Hematopoietic multipotent progenitor cell treated with erythropoietin and hydrocortisone succinate and interleukin-3 and kit ligand, for 4 days (in vitro differentiated cells): ENCODE data around the gene CDH4.

Experiments
- DNase-seq: peaks from one replicate; pipeline ENCODE4 v3.0.0-alpha.2; 2015

CDH4 gene

DNA sequence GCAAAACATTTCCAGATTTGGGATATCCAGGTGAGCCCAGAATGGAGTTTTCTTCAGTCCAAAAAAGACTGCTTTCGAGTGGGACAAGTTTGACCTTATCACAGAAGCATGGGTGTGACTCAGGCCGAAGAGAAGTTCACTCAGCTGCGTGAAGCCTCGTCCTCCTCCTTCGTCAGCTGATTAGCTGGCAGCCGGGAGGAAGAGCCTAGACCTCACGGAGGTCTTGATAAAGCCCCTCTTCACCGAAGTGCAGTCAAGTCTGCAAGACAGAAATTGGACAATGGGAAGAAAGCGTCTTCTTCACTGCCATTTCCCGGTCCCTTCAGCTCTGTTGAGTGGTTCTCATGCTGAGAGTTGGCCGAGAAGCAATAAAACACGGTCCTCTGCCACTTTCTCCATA lies 449.7 kb downstream of the CDH4 start:
- DNase-seq, result no peak

DNA sequence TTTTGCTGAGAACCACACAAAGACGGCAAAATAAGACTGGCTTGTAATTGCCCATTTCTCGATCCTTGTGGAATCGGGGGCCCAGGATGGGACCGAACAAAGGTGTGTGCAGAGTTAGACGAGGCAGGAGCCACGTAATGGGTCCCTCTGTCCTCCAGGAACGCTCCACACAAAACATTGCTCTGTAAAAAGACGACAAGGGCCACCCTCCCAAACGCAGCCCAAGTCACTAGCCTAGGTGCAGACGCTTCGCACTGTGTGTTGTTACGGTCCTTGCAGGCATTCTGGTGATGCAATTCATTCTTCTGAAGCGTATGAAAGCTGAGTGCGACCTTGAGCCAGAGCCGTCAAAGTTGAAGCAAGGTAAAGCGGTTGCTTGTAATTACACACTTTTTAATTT lies 450.2 kb downstream of the CDH4 start:
- DNase-seq, result no peak

DNA sequence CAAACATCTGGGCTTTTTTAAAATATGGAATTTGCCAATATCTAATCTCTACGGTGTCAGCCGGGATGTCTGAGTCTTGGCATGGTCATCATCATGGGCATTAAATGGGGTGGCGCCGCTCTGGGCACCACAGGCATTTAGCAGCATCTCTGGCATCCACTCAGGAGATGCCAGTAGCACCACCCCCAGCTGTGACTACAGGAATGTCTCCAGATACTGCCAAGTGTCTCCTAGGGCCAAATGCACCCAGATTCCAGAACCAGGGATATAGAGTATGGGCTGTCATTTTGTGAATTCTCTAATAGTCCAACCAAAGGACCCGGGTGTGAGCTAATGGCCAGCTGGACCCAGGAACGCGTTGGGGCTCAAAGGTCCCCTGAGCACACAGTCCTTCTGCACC lies 452.6 kb downstream of the CDH4 start:
- DNase-seq, result no peak

DNA sequence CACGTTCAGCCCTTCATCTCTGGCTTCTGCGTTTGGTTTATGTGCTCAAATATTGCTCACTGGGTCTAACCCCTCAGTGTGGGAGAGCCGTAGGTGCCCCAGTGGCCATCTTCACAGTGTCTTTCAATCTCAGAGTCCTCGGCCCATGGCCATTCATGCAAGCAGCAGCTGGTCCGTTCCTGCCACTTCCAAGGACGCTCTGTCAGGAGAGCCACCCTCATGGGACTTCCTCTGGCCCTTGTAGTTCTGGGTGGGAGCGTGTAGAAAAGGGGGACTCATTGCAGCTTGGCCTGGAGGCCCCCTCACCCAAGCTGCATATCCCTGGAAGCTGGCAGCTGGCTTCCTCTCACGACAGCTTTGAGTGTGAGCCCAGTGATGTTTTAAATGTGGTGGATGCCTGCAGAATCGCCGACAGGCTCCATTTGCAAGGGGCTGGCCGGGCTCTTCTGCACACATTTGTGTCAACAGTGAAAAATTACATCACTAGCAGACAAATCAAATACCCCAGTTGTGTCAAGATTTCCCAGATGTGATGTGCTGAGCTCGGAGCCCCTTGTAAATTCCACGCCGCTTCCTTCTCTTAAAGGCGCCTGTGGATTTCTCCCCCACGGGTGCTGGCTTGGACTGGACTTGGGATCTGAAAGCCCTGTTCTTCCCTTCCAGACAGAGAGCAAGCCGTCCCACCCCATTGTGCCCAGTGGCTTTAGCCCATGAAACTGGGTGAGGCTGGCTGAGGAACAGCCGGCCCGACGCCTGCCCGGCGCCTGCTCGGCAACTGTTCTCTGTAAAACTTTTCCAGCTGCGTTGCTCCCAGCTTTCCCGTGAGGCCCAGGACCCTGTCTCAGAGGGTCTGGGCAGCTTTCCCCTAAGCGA lies 453.6 kb downstream of the CDH4 start:
- DNase-seq, result no peak

DNA sequence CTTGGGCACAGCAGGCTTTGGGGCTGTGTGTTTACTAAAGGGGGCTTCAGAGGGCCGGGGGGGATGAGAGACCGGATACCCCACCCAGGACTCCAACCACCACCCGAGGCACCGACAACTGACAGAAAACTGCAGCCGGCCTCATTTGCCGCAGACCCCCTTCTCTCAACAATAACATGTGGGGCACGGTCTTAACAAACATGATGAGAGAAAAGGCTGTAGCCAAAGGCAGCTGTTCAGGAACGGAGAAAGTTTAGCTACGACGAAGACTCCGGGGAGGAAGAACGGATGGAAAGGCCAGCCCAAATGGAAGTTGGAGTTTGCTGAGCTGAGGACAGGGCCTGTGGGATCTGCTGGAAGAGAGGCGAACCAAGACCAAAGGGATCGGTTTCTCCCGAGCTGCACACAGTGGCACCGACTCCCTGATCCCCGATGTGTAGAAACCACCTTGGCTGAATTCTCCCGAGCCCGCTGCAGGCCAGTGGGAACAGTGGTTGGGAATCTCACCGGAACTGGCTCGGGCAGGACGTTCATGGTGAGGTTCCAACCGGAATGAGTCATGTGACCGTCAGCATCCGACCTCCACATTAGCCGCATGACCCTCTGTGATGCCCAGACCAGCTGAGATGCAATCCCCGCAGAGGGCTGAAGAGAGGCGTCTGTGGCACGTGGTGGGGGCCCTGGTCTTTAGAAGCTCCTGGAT lies 454.3 kb downstream of the CDH4 start:
- no peak for DNase-seq

DNA sequence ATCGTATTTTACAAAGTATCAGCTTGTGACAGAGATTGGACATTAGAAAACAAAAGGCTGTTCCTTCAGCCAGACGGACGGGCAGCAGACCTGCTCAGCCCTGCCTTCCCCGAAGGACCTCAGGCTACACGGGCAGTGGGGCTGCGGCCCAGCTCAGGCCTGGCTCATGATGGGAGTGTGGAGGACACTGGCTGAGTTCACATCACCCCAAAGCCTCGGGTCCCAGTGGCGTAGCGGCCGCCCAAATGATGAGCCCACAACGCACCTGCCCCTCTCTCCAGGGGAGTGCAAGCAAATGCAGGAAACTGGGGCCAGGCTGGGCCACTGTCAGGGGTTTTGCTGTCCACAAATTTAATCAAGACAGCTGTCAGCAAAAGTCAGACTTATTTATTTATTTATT lies 456.8 kb downstream of the CDH4 start:
- DNase-seq, result no peak

DNA sequence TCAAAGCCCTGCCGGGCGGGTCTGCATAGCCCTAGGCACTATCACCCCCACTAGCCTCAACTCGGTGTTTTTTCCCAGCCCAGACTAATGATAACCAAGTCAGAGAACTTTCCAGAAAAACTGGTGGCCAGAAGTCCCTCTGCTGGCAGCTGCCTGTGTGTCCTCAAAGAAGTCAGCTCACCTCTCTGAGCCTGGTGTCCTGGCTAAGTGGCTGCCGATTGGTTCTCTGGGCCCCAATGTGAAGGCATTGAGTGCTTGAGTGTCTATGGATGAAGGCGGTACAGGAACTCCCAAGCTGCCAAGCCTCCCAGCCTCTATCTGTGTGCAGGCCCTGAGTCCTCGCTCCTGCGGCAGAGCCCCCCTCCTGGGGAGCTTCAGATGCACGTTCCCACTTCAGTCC lies 458.0 kb downstream of the CDH4 start:
- DNase-seq, result no peak

DNA sequence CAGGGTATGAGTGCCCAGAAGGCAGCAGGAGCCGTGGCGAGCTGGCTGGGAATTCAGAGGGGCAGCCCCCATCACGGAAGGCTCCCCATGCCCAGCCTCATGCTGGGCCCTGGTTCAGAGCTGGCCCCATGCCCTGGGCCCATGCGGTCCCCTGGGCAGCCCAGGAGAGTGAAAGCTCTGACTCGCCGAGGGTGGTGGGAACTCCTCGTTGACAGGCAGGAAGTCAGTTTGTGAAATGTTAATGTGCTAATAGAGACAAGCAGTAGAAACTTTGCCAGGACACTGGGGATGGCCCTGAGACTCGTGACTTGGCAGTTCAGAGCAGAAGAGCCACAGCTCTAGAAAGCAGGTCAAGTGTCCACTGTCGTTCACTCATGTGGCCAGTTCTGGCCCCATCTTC lies 460.6 kb downstream of the CDH4 start:
- peak; percentile 3 for DNase-seq

DNA sequence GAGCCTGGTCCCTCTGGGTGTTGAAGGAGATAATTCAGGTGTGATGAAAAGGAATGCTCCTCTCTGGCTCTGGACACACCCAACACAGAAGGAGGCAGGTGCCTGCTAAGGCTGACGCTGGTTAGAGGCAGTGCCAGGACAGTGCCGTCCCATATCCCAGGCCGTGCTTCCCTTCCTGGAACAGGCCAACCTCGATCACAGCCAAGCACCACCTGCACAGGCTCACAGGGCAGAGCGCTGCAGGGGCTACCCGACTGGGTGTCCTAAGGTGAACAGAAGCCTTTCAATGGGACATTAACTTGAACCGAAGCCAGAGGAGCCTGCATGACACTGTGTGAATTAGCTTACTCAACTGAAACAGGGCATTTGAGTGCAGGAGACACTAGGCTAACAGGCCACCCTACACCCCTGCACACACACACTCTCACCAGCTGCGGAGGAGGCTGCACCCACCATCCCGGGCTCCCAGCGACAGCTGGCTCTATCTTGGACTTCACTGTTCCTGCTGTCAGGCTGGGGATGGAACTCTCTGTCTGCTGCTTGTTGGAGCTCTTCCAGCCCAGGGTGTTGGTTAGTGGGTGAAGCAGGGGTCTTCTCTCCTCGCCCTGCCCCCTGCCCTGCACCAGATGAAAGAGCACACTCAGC lies 466.4 kb downstream of the CDH4 start:
- no peak for DNase-seq

DNA sequence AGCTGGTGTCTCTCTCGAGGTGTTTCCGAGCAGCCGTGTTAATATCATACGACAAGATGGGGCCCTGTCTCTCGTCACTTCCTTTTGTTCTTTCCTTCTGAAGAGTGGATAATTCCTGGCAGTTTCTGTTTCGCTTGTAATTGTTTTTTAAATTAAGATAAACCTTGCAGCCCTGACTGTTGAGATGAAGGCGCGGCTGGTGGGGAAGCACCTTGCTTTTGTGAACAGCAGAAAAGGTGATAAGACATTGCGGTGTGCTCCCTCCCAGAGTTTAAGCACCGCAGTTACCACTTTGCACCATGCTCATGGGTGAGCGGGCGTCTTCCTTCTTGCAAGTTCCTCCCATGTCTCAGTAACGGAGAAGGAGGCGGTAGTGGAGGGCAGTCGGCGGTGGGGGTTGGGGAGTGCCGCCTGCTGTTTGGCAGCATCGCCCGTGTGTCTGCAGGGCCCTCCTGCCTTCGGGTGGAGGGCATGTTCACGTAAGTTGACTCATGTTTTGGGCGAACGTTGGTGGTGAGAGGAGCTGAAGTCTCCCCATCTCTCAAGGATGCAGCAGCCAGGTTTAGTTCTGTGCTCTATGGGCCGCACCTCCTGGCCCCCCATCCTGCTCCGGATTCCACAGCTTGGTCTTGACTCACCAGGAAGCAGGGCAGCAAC lies 467.8 kb downstream of the CDH4 start:
- DNase-seq, result peak; percentile 78

DNA sequence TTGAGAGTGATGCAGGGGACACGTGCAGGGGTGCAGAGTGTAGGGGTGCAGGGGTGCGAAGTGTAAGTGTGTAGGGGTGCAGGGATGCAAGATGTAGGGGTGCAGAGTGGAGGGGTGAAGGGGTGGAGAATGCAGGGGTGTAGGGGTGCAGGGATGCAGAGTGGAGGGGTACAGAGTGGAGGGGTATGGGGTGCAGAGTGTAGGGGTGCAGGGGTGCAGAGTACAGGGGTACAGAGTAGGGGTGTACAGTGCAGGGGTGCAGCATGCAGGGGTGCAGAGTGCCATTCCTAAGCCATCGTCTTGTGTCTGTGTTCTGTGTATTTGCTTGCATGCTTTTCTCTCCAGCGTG lies 468.3 kb downstream of the CDH4 start:
- DNase-seq, result no peak

DNA sequence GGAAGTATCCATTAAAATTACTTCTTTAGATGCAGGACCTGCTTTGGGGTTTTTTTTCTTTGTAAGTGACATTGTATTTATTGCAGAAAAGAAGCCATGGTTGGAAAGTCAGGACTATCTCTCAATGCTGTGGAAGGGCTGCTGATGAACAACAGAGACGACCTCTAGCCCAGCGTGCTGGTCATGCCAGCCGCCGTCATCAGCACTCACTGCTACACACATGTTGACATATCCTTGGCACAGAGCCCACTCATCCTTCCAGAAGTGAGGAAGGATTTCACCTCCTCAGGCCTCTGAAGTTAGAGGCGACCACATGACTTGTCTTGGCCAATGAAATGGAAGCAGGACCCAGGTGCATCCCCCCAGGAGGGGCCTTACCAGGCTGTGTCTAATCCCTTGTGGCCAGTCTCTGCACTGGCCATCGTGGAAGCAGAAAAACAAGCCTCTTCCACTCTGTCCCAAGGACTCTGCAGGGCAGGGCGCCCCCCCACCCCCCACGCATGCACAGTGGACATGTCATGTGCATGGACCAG lies 470.2 kb downstream of the CDH4 start:
- DNase-seq, result no peak

DNA sequence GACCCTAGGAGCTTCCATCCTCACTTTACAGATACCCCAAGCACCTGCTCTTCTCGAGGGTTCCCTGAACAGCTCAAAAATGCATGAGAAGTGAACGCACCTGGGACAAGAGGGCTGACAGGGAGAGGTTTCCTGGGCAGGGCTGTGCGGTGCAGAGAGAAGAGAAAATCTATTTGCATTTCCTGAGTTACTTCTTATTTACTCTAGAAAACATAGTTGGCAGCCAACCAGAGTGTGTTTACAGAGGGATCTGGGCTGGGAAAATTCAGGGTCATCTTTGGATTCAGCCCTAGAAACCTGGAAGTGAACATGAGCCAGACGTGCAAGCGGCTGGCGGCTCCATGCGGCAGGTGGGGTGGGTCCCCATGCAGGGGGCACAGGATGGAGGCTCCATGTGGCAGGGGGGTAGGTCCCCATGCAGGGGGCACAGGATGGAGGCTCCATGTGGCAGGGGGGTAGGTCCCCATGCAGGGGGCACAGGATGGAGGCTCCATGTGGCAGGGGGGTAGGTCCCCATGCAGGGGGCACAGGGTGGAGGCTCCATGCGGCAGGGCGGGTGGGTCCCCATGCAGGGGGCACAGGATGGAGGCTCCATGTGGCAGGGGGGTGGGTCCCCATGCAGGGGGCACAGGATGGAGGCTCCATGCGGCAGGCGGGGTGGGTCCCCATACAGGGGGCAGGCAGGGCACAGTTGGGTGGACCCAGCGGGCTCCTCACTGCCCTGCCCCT lies 471.6 kb downstream of the CDH4 start:
- no peak for DNase-seq

DNA sequence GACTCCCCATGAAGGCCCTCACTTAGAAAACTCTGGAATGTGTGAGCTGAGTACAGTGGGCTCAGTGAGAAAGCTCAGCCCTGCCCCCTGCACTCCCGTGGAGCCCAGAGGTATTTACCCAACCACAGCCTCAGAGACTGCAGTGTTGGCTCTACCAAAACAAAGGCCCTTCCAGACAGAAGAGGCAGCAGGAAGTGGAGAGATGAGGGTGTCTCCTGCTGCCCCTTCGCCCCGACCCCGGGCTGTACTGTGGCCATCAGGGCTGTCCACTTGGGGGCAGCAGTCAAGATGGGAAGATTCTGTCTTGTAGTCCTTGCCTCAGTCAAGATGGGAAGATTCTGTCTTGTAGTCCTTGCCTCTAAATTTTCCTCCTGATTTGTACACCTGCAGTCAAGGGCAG lies 472.3 kb downstream of the CDH4 start:
- DNase-seq, result peak; percentile 13

DNA sequence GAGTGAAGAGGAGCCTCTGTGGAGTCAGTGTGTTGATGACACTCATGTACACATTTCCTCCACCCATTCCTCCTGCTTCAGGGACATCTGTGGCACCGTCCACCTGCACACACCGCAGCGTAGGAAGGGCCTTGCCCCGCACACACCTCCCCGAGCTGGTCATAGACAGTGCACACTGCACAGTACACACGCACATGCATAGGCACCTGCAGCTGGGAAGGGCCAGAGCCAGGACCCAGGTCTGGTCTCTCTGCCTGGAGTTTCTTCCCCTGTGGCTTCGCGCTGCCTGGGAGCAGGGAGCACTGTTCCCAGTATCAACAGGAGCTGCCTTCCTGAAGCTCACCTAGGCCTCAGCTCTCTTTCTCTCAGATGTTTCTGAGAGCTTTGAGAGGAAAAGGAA lies 473.1 kb downstream of the CDH4 start:
- no peak for DNase-seq

DNA sequence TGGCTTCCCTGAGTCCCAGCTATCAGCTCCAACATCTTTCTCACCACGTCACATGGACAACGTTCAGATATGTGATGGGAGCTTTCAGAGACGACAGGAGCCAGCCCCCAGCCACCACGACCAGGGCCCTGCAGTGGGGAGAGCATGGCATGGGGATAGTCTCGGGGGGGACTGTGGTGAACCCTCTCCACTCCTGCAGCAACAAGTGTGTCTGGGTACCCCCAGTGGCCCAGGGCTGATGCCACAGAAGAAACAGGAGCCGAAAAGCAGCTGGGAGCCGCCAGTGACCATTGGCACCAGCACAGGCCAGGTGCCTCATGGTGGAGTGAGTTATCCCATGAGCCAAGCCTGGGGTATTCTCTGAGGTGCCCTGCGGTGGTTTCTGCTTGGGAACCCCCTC lies 473.9 kb downstream of the CDH4 start:
- no peak for DNase-seq

DNA sequence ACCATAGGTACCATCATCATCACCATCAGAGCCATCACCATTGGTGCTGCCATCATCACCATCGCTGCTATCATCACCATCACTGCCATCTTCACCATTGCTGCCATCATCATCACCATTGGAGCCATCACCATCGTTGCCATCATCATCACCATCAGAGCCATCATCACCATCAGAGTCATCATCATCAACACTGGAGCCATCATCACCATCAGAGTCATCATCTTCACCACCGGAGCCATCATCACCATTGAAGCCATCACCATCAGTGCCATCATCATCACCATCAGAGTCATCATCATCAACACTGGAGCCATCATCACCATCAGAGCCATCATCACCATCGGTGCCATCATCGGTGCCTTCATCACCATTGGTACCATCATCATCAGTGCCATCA lies 474.9 kb downstream of the CDH4 start:
- no peak for DNase-seq

DNA sequence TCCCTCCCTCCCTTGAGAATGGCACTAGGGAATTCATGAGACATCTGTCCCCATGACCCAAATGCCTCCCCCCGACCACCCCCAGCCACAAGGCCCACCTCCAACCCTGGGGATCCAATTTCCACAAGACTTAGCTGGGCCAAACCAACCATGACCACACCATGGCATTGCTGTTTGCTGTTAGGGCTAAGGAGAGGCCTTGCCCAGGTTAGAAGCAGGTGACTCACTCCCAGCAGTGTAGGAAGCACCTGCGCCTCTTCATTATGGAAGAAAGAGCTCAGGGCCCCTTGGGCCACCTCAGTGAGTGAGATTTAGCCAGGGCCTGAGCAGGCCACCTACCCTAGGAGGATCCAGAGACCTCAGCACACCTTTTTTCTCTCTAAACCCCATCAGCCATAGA lies 475.7 kb downstream of the CDH4 start:
- no peak for DNase-seq

DNA sequence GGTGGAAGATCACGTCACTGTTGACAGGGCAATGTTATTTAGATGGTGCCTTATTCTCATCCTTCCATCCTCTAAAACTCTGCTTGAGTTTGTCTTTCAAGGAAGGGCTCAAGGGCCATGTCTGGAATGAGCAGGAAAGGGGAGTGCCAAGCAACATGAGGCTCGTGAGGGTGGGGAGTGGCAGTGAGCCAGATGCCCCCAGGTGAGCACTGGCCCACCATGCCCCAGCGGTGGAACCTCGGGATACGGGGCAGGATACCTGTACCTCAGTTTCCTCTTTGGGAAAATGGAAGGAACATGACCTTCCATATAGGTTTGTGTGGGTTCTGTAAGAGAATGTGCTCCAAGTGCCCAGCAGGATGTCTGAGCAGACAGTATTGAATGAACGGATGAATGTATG lies 476.3 kb downstream of the CDH4 start:
- DNase-seq, result no peak

DNA sequence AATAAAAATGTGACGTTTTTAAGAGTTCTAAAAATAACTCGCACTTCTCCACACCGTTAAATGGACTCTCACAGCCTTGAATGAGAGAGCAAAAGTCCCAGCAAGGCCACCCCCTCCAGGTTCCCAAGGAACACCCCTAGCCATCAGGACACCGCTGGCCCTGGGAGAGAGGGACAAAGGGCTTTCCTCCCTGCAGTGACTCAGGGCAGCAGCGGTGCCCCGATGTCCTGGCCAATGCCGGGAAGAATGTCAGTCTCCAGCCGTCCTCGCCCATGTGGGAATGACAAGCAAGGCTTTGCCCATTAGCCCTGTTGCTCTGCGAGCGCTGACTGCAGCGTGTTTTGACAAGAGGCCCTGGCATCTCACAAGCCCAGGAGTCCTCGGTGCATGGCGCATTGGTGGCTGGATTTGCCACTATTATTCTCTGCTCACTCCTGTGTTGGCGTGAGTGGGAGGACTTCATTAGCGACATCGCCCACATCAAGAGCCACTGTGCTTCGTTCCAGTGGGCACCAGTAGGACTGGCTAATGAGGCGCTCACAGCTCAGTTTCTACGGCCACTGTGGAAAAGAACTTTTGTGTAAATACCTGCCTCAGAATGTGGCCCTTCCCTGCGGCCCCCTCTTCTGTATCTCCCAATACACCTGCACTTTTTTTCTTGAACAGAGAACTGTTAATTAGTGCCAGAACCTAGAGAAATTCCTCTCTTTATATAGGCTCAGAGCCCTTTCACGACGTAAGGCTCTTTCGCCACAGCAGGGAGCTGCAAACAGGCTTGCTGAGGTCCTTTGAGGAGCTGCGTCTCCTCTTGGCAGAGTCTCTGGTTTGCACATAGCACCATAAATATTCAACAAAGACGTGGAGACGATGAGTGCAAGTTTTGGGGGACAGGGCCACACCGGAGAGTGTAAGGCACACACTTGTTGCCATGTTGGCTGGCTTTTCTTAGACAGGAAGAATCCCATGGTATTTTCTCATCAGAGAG lies 477.0 kb downstream of the CDH4 start:
- no peak for DNase-seq

DNA sequence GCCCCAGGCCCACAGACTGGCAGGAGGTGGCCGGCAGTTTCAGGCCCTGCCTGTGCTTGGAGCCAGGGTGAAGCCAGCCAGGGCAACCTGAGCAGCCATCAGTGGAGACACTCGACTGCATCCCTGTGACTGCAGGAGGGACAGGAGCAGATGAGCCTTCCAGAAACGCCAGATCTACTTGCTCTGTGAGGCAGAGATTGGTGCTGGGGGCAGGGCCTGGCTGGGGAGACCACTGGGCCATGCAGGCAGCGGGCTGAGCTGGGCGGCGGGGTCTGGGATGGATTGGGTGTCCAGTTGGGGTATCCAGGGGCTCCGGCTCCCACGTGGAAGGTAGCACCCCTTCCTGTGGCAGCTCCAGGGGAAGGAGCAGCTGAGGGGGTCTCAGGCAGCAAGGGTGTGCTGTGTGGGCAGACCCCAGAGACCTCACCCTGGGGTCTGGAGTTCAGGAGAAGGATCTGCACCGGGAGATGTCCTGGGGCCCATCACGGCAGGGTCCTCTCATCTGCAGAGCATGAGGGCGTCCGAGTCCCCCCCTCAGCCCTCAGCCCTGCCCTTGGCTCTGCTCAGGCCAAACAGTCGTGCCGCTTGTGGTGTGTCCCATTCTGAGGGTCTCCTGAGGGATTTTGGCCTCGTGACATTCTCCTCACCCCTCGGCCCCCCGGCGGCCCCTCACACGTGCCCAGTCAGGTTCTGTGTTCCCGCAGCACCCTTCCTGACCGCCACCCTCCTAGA lies 478.7 kb downstream of the CDH4 start:
- no peak for DNase-seq
